GF-D8 (cell line): ENCODE measurements around the gene GPR151.

Experiments used
- DNase-seq: peaks from one replicate; lab custom pipeline; 2025; lab: John Stamatoyannopoulos, UW

The GPR151 gene

GRCh38 chr5:146520731-146521130 is 4.7 kb upstream of the GPR151 start:
- DNase-seq, result no peak

- DNase-seq, result no peak
Measured at GRCh38 chr5:146519554-146519953, 3.6 kb upstream of the GPR151 start.

GRCh38 chr5:146515473-146516150 is 378 bp downstream of the GPR151 start:
- DNase-seq, result no peak

GRCh38 chr5:146514575-146514974 is 1.4 kb downstream of the GPR151 start:
- DNase-seq, result no peak

- no peak for DNase-seq
Measured at GRCh38 chr5:146513462-146513861, 2.5 kb downstream of the GPR151 start.

- DNase-seq, result no peak
Measured at GRCh38 chr5:146510559-146511125, 5.3 kb downstream of the GPR151 start.

GRCh38 chr5:146507428-146507827 is 8.6 kb downstream of the GPR151 start:
- no peak for DNase-seq

GRCh38 chr5:146499680-146500079 is 16.3 kb downstream of the GPR151 start:
- DNase-seq, result no peak

- no peak for DNase-seq
Measured at GRCh38 chr5:146494656-146495055, 21.3 kb downstream of the GPR151 start.

- DNase-seq, result no peak
Measured at GRCh38 chr5:146490089-146490843, 25.7 kb downstream of the GPR151 start.

- DNase-seq, result no peak
Measured at GRCh38 chr5:146484714-146485391, 31.1 kb downstream of the GPR151 start.

- no peak for DNase-seq
Measured at GRCh38 chr5:146482775-146483174, 33.2 kb downstream of the GPR151 start.

GRCh38 chr5:146475906-146476305 is 40.1 kb downstream of the GPR151 start:
- no peak for DNase-seq

GRCh38 chr5:146475190-146475780 is 40.7 kb downstream of the GPR151 start:
- no peak for DNase-seq

- peak; percentile 61 for DNase-seq
Measured at GRCh38 chr5:146474065-146474464, 41.9 kb downstream of the GPR151 start.

GRCh38 chr5:146467760-146468159 is 48.2 kb downstream of the GPR151 start:
- DNase-seq, result no peak

GRCh38 chr5:146466521-146467349 is 49.3 kb downstream of the GPR151 start:
- DNase-seq, result peak; percentile 28

GRCh38 chr5:146463446-146463845 is 52.5 kb downstream of the GPR151 start:
- DNase-seq, result no peak
